Measurements from ENCODE around the gene ADIPOR2.

ADIPOR2 gene

GRCh38 chr12:1782215-1782614 is 91.3 kb downstream of the ADIPOR2 start:
- Mint-ChIP-seq H3K9me3 (no peaks in the 10 kb centered on the region), H3K27ac (no peak overlapping the region), H3K27me3 (no peaks in the 10 kb centered on the region), H3K4me1 (ENCODE audit: low read depth) (no peaks in the 10 kb centered on the region), H3K4me3 (no peak overlapping the region), H3K36me3 (ENCODE audit: low read depth) (peaks cover 41% of the 10 kb centered on the region)

DNA sequence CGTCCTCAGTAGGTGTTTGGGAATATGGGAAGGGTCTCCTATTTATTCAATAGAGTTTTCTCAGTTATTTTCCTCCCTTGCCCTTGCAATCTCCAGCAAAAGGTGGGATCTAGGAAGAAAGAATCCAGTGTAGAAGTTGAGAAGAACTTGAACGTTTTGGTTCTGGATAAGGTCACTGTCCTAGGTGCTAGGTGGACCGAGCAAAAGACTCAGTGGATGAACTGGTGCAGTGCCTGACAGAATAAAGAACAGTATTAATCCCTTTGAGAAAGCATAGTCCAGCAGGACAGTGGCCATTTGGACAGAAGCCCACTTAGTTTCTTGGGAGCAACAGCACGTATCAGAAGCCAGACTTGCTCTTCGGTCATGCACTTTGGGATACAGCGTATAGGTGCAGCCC is 96.8 kb downstream of the ADIPOR2 start:
- peaks cover 19% of the 10 kb centered on the region for H3K4me1 Mint-ChIP-seq (ENCODE audit: low read depth)
- no peak overlapping the region for H3K27ac Mint-ChIP-seq

DNA sequence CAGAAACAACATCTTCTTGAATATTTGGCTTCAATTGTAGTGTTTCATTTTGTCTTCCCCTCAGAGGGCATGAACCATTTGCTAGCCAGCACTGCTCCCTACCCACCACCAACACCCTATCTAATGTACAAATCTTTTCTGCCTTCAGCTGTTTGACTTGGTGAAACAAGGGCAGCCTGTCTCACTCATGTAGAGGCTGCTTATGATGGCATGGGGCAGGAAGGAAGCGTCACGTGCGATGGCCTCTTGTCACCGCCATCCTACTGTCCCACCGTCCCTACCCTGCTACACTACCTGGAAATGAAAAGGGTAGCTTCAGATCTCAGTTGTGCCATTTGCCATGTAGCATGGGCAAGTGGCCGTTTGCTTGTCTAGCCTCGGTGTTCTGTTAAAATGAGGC is 99.6 kb downstream of the ADIPOR2 start:
- H3K4me3 Mint-ChIP-seq, result no peak overlapping the region
- H3K9me3 Mint-ChIP-seq, result no peaks in the 10 kb centered on the region
- H3K27ac Mint-ChIP-seq, result no peak overlapping the region
- H3K4me1 Mint-ChIP-seq (ENCODE audit: low read depth), result peaks cover 19% of the 10 kb centered on the region
- H3K36me3 Mint-ChIP-seq (ENCODE audit: low read depth), result peaks cover 6% of the 10 kb centered on the region
- H3K27me3 Mint-ChIP-seq, result no peaks in the 10 kb centered on the region

More for the DNA sequence above, 96.8 kb downstream of the ADIPOR2 start:
- Mint-ChIP-seq H3K4me3 (no peak overlapping the region), H3K27me3 (no peaks in the 10 kb centered on the region), H3K36me3 (ENCODE audit: low read depth) (peaks cover 12% of the 10 kb centered on the region), H3K9me3 (no peaks in the 10 kb centered on the region)

GRCh38 chr12:1791104-1791841 is 100.4 kb downstream of the ADIPOR2 start:
- H3K36me3 Mint-ChIP-seq (ENCODE audit: low read depth), result peaks cover under 1% of the 10 kb centered on the region
- H3K27me3 Mint-ChIP-seq, result no peaks in the 10 kb centered on the region
- H3K4me1 Mint-ChIP-seq (ENCODE audit: low read depth), result peaks cover 24% of the 10 kb centered on the region
- H3K4me3 Mint-ChIP-seq, result no peak overlapping the region
- peak overlapping the region; percentile 42 for H3K27ac Mint-ChIP-seq
- H3K9me3 Mint-ChIP-seq, result no peaks in the 10 kb centered on the region

DNA sequence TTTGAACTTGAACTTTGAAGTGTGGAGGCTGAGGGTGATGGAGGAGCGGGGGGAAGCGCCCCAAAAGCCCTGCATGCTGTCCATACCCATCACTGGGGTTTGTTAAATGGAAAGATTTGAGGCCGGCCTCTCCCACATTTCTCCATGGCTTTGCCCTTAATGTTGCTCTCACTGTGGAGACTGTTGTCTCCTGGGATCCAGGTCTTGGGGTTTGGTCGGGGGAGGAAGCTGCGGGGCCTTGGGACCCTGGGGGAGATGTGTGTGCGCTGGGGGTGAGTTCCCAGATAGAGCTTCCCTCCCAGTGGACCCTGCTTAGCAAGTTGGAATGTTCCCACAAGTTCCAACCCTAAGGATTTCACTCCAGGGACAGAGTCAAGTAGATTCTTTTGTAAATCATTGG is 101.5 kb downstream of the ADIPOR2 start:
- H3K27ac Mint-ChIP-seq, result no peak overlapping the region
- H3K36me3 Mint-ChIP-seq (ENCODE audit: low read depth), result no peaks in the 10 kb centered on the region
- peaks cover 24% of the 10 kb centered on the region for H3K4me1 Mint-ChIP-seq (ENCODE audit: low read depth)
- H3K4me3 Mint-ChIP-seq, result no peak overlapping the region
- no peaks in the 10 kb centered on the region for H3K9me3 Mint-ChIP-seq
- no peaks in the 10 kb centered on the region for H3K27me3 Mint-ChIP-seq

DNA sequence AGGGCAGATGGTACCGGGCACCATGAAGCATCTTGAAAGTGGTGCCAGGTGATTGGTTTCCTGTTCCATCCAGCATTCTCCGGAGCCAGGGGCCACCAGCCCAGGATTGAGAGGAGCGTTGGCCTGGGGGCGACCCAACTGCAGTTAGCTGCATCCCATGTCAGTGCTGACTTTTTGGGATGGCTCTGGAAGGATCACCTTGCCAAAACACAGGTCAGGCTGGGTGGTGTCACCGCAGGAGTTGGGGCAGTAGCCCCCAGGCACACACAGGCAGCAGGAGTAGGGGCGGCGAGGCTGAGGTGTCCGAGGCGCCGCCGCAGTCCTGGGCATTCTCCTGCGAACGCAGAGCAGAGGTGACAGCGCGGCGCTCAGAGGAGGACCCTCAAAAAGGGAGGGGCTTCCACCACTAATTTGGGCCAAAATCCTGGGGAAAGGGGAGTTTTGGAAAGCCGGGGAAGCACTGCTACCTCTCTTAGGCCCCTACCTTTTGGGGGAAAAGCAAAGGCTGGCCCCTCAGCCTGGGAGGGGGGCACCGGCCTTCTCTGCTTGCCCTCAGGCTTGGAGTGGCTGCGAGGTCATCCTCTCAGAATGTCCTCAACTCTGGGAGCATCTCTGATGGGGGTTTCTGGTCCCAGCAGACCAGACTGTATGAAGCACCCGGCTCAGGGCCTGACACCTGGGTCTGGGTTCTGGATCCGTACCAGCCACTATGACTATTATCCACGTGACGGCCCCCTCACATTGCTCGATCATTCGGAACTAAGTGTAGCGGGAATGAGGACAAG is 102.7 kb downstream of the ADIPOR2 start:
- Mint-ChIP-seq H3K27ac (no peak overlapping the region), H3K9me3 (no peaks in the 10 kb centered on the region), H3K36me3 (ENCODE audit: low read depth) (no peaks in the 10 kb centered on the region), H3K4me1 (ENCODE audit: low read depth) (peaks cover 24% of the 10 kb centered on the region), H3K27me3 (no peaks in the 10 kb centered on the region), H3K4me3 (no peak overlapping the region)

GRCh38 chr12:1794440-1795090 is 103.7 kb downstream of the ADIPOR2 start:
- Mint-ChIP-seq H3K4me1 (ENCODE audit: low read depth) (peaks cover 24% of the 10 kb centered on the region), H3K4me3 (no peak overlapping the region), H3K36me3 (ENCODE audit: low read depth) (no peaks in the 10 kb centered on the region), H3K9me3 (no peaks in the 10 kb centered on the region), H3K27ac (no peak overlapping the region), H3K27me3 (no peaks in the 10 kb centered on the region)

DNA sequence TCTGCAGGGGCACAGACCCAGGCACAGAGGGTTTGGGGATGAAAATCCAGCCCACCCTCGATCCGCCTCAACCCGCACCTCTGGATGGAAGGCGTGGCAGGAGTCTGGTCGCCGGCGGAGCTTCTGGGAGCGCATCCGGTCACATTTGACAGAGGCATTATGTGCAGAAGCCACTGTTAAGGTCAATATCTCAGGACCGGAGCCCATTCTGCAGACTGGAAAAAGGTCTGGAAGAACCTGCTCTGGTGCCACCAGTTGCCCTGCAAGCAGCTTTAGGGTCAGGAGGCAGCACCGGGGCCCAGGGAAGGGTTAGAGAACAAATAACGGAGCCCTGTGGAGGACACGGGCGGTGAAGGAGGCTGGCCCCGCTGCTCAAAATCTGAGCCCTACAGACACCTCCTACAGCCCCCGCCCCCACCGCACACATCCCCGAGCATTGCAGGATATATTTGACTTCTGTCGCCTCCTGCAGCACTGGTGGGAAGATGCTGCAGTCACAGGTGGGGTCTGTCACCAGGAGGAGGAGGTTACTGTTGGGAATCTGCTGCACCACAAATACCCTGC is 104.4 kb downstream of the ADIPOR2 start:
- H3K27ac Mint-ChIP-seq, result no peak overlapping the region
- H3K9me3 Mint-ChIP-seq, result no peaks in the 10 kb centered on the region
- no peaks in the 10 kb centered on the region for H3K36me3 Mint-ChIP-seq (ENCODE audit: low read depth)
- peak overlapping the region; percentile 61 for H3K4me3 Mint-ChIP-seq
- H3K27me3 Mint-ChIP-seq, result no peaks in the 10 kb centered on the region
- peaks cover 24% of the 10 kb centered on the region for H3K4me1 Mint-ChIP-seq (ENCODE audit: low read depth)

DNA sequence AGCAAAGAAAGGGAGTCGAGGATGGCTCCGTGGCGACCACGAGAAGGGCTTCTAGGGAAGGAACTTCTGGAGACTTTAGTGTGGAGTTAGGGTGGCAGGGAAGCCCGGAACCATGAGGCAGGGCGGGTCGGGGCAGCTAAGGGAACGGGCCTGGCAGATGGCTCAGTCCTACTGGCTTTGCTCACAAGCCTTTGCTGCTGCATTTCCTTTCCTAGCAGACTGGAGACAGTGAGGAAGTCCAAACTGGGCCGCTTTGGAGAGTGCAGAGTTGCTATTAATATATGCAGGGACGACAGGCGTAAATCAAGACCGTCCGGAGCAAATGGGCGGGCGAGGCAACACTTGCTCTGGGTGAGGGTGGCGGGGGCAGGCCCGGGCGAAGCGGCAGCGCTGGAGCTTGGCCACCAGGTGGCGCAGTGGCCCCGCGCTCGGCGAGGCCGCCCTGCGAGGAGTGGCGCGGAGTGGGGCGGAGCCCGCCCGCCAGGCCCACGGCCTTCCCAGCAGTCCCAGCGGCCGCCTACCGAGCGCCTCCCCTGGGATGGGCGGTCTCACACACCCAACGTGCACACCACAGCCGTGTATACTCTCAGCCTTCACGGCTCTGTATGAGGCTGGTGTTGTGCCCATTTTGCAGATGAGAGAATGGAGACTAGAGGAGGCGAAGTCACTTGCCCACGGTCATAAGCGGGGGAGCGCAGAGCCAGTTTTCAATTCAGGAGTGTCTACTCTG is 105.1 kb downstream of the ADIPOR2 start:
- peak overlapping the region; percentile 79 for H3K27ac Mint-ChIP-seq
- H3K36me3 Mint-ChIP-seq (ENCODE audit: low read depth), result no peaks in the 10 kb centered on the region
- peaks cover 17% of the 10 kb centered on the region for H3K4me1 Mint-ChIP-seq (ENCODE audit: low read depth)
- peak overlapping the region; percentile 85 for H3K4me3 Mint-ChIP-seq
- H3K9me3 Mint-ChIP-seq, result no peaks in the 10 kb centered on the region
- H3K27me3 Mint-ChIP-seq, result no peaks in the 10 kb centered on the region

GRCh38 chr12:1796515-1797010 is 105.7 kb downstream of the ADIPOR2 start:
- H3K36me3 Mint-ChIP-seq (ENCODE audit: low read depth), result no peaks in the 10 kb centered on the region
- H3K27ac Mint-ChIP-seq, result peak overlapping the region; percentile 79
- no peaks in the 10 kb centered on the region for H3K27me3 Mint-ChIP-seq
- no peaks in the 10 kb centered on the region for H3K9me3 Mint-ChIP-seq
- peaks cover 11% of the 10 kb centered on the region for H3K4me1 Mint-ChIP-seq (ENCODE audit: low read depth)
- H3K4me3 Mint-ChIP-seq, result peak overlapping the region; percentile 85

GRCh38 chr12:1797011-1797901 is 106.4 kb downstream of the ADIPOR2 start:
- no peaks in the 10 kb centered on the region for H3K36me3 Mint-ChIP-seq (ENCODE audit: low read depth)
- no peaks in the 10 kb centered on the region for H3K27me3 Mint-ChIP-seq
- no peaks in the 10 kb centered on the region for H3K9me3 Mint-ChIP-seq
- H3K27ac Mint-ChIP-seq, result peak overlapping the region; percentile 78
- H3K4me3 Mint-ChIP-seq, result peak overlapping the region; percentile 85
- H3K4me1 Mint-ChIP-seq (ENCODE audit: low read depth), result peaks cover 5% of the 10 kb centered on the region

DNA sequence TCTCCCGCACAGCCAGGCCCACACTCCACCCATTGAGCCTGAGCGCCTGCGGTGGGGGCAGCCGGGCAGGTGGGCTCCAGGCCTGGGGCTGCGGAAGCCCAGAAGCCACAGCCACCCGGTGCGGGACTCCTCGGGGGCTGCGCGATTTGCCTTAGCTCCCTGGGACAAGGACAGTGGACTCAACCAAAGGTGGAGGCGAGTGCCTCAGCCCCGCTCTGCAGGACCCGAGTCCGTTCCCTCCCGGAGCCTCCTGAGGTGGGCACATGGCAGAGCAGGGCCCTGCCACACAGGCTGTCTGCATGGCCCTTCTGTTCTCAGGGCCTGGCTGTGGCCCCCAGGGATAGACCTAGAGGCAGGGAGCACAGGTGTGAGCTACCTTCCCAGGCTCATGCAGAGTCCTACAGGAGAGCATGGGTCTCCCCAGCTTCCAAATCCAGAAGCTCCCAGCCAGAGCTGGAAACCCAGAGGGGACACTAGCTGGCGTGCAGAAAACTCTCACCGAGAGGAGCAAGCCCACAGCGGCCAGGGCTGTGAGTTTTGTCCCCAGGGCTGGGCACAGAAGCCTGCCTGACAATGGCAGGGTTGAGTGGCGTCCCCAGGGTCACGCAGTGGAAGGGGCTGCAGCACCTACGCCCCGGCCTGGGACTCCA is 107.2 kb downstream of the ADIPOR2 start:
- H3K4me1 Mint-ChIP-seq (ENCODE audit: low read depth), result peaks cover 5% of the 10 kb centered on the region
- H3K4me3 Mint-ChIP-seq, result no peak overlapping the region
- H3K27me3 Mint-ChIP-seq, result no peaks in the 10 kb centered on the region
- no peak overlapping the region for H3K27ac Mint-ChIP-seq
- no peaks in the 10 kb centered on the region for H3K9me3 Mint-ChIP-seq
- H3K36me3 Mint-ChIP-seq (ENCODE audit: low read depth), result no peaks in the 10 kb centered on the region

DNA sequence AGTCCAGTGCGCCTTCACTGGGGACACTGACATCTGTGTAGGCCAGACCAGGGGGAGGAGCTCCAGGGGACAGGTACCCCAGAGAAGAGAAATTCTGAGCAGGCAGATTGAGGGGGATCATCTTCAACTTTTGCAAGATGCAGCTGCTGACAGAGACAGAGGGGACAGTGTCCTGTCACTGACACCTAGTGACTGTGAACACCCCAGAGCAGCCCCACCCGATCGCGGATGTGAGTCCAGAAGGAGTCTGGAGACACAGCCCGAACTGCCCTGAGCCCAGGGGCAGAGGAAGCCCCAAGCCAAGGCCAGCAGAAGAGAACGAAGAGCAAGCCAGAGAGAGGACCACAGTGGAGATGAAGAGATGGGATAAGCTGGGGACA is 107.8 kb downstream of the ADIPOR2 start:
- Mint-ChIP-seq H3K27me3 (no peaks in the 10 kb centered on the region), H3K9me3 (no peaks in the 10 kb centered on the region), H3K27ac (no peak overlapping the region), H3K4me1 (ENCODE audit: low read depth) (peaks cover 5% of the 10 kb centered on the region), H3K36me3 (ENCODE audit: low read depth) (no peaks in the 10 kb centered on the region), H3K4me3 (no peak overlapping the region)

Measured in stimulated activated naive CD8-positive, alpha-beta T cell treated with anti-CD3 and anti-CD28 coated beads, Interleukin-15, Interleukin-2, amounts not matched to agents 100 ng/mL and 50 ng/mL, for 24 hours (primary cell).